HG02588 (cell line): Measurements from ENCODE around the gene CKMT1A.

Experiments used
- ATAC-seq: cut with Tn5 transposase; IDR thresholded peaks from one replicate; pipeline ENCODE4 v1.9.1; 2021; ENCODE audit warnings: mild to moderate bottlenecking, moderate library complexity; ENCODE audit not compliant: unreplicated experiment

Gene CKMT1A

GRCh38 chr15:43746903-43747309 is 53.2 kb downstream of the CKMT1A start:
- peak; percentile 1 for ATAC-seq

- ATAC-seq: no peak
These were observed 54.7 kb downstream of the CKMT1A start for GRCh38 chr15:43748376-43748775.
